Neural cell (in vitro differentiated cells): Measurements from ENCODE around the gene CD48.

Experiments
- CTCF ChIP-seq: fragments of 450-650 bp; IDR thresholded peaks from 2 replicates; pipeline ENCODE4 v1.5.1; 2014; ENCODE audit warnings: antibody characterized with exemption, mild to moderate bottlenecking, moderate library complexity; ENCODE audit not compliant: poor library complexity, severe bottlenecking
- EZH2 ChIP-seq: fragments of 200-600, 300-800 bp; shearing (Covaris generic), sonication (generic); IDR thresholded peaks from 2 replicates; pipeline ENCODE4 v1.6.1; 2014; ENCODE audit warnings: antibody characterized with exemption, low read length, borderline replicate concordance, mild to moderate bottlenecking; ENCODE audit not compliant: insufficient read depth, poor library complexity, severe bottlenecking
- MXI1 ChIP-seq: fragments of 450-650 bp; conservative IDR thresholded peaks from 2 replicates; pipeline ENCODE4 v1.6.1; 2014; ENCODE audit warnings: antibody characterized with exemption, mild to moderate bottlenecking; ENCODE audit not compliant: poor library complexity, severe bottlenecking
- SMC3 ChIP-seq: fragments of 450-650 bp; conservative IDR thresholded peaks from 2 replicates; pipeline ENCODE4 v1.6.1; 2014; ENCODE audit warnings: antibody characterized with exemption, mild to moderate bottlenecking, moderate library complexity; ENCODE audit not compliant: poor library complexity
- TAF1 ChIP-seq: IDR thresholded peaks from 2 replicates; pipeline ENCODE4 v1.6.1; 2012; ENCODE audit warnings: low read depth

DNA sequence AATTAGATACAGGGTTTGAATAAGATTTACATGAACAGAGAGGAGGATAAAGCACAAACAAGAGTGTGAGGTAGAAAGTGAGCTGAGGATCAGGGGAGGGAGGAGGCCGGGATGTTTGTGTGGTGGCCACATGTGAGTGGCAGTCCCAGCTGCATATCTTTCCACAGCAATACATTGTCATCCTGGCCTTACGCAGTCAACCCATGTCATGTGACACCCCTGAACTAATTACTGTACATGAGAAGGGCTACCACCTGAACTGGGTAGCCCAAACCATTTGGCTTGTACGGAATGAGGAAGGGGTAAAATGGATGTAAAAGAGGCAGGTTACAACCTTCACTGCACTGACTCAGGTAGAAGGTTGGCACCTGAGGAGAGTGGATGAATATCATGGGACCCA, 31.6 kb upstream of the CD48 start:
- no peak for TF ChIP-seq EZH2
- no peak for TF ChIP-seq CTCF
- TF ChIP-seq SMC3 = no peak
- no peak for TF ChIP-seq TAF1
- no peak for TF ChIP-seq MXI1
